Measurements from ENCODE around the gene TLE3.

The TLE3 gene

DNA sequence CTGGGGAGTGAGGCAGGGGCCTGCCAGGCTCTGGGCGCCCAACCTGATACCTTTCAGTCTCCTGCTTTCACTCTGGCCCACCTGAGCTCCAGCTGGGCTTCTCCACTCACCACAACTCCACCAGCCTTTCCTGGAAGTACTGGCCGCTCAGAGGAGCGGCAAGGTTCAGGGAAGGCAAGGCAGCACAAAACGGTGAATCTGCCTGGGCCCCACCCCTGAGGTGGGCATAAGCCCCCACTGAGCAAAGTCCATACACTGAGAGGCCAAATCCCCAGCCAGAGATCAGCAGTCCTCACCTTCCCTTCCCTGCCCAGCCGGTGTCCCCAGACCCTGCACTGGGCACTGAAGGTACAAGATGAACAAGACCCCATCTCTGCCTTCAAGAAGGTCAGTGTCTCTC is 70.7 kb downstream of the TLE3 start:
- DNase-seq: no peak

DNA sequence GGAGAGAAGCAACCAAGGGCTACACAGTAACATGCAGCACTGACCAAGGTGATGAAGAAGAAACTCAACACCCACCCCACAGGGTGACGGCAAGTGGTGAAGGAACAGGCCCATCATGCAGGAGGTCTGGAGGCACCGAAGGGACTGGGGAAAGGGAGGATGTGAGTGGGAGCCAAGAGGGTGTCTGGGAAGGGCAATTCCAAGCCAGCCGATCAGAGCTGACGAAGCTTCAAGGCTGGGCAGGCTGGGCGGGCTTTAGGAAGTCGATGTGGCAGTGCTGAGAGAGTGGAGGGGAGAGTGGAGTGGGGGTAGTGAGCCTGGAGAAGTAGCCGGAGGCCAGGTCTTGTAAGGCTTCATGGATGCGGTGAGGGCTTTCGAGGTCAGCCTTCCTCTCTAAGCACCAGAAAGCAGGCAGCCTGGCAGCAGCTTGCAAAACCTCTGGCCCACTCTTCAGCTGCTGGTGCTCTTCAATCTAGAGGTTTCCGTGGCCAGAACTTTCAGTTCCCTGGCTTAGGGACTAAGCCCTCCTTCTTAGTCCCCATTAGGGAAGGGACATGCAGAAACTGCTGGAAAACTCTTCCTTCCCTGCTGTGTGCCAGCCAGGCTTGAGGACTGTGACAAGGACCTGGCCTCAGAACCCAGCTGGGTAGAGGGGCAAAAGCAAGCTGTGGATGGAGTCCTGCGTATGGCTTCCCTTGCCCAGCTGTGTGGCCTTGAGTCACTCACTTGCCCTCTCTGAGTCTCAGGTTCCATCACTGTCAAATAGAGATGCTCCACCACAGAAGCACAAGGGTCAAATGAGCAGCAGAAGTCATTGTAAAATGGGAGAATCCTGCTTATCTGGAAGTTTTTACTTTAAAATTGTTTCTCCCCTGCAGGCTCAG is 72.1 kb downstream of the TLE3 start:
- no peak for DNase-seq

DNA sequence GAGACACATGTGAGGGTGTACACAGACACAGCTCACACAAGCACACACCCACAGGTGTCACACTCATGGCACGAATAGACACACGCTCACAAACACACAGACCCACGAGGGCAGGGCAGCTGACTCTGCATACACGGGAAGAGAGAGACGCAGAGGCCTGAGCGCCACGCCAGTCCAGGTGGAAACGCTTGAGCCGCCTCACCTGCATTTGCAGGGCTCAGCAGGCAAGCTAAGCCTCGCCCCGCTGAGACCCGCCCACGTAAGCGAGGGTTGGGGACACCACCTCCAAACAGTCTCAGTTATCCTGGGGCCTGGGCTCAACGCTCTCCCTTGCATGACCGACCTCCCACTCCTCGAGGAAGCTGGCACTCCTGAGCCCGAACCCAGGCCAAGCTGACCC is 73.2 kb downstream of the TLE3 start:
- DNase-seq: no peak

DNA sequence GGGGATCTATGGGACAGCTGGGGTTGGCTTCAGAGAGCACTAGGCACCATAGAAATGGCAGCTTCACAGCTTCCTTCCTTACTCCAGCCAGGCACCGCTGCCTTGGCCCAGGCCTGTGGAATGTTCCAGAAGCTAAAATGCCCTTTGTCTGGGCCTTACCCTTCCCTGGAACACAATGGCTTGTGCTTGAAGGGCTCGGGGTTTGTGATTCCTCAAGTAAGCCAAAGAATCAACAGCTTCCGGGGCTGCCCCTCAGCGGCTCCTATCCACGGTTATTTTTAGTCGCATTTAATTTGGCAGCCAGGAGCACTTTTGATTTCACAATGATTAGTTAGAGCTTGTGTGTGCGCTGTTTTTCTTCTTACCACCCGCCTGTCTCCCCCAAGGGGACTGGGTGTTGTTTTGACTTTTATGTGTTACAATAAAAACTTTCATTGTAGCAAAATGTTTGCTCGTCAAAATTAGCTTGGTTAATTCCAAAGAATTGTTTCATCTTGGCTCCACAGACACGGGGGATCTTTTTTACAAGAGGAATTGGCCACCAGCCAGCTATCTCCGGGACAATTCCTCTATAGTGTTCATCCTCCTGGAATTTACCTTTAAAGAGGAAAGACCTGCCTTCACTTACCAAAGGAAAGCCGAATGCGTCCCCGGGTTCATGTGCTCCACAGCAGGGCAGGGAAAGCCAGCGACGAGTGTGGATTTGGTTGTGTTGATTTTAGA is 73.8 kb downstream of the TLE3 start:
- peak; percentile 80 for DNase-seq

DNA sequence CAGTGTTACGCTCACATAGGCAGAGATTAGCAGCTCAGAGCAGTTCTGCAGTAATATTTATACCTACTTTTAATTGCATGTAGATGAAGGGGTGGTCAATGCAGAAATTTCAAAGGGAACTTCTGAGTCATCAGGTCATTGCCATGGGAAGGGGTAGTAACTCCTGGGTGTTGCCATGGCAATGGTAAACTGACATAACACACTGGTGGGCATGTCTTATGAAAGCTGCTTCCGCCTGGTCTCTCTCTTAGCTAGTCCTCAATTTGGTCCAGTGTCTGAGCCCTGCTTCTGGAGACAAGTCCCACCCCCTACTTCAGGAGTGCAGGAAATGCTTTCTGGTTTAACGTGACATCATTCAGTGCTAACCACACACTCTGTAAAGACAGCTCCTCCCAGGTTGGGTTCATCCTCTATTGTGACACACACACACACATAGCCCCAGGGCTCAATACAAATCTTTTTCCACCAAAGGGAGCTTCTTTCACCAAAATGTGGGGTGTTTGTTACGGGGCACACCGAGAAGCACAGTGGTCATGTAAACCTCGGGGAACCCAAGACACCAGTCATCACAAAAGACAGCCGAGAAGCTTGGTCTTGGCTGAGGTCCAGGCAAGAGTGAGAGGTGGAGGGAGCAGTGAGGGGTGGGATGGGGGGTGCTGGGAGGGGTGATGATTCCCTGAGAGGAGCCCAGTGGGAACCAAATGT is 74.5 kb downstream of the TLE3 start:
- DNase-seq: peak; percentile 84

DNA sequence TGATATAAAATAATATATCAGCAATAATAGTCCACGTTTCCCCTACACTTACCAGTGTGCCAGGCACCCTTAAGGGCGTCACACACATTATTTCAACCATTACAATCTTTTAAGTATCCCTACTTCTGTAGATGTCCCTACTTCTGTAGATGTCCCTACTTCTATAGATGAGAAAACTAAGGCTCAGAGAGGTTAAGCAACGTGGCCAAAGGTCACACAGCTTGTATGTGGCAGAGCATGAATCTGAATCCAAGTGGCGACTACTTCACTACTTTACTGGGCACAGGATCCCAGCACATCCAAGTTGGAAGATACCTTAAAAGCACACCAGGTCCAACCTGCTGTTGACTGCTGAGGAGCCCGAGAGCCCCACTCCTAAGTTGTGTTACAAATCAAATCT is 77.5 kb downstream of the TLE3 start:
- no peak for DNase-seq

DNA sequence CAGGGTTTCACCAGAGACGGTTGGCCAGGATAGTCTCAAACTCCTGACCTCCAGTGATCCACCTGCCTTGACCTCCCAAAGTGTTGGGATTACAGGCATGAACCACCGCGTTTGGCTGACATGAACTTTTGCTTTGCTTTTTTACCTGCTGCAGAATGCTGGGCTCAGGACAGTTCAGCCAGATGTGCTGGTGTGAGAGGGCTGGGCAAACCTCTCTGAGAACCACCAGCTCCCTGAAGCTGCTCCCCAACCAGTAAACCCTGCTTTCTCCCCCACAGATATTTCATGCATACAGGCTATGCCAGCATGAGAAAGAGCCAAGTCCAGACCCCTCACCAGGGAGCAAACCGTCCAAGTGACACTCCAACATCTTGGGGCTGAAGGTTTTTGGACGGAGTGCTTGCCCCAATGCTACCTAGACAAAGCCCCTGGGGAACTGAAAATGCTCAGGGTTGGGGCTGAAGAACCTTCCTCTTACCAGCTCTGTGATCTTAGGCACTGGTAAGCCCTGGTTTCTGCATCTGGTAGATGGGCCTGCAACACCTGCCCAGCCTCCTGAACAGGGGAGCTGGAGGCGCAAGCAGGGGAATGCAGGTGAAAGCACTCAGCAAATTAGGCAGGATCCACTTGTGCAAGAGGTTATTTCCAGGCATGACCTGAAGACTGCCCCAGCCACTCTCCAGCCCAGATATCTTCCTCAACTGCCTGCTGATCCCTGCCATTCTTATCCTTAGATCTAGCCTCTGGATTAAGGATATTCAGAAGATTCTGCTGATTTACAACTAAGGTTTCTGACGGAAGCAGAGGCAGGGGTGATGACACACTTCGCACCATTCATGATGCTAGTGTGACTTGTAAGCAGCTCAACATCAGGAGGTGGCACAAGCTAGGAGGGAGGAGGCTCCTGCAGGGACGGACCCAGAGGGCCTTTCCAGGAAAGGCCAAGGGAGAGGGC is 78.8 kb downstream of the TLE3 start:
- no peak for DNase-seq

DNA sequence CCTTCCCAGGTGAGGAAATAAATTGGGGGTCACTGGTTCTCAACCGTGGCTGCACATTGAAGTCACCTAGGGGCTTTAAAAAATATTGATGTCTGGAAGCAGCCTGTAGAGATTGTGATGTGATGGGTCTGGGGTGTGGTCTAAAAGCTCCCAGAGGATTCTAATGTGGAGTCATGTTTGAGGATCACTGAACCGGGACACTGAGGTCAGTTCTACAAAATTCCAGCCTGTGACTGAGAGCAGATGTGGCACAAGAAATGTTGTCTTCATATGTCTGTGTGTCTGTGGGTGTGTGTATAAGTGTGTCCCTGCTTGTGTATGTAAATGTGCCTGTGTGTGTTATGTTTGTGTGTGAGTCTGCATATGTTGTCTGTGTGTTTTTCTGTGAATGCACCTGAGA is 79.9 kb downstream of the TLE3 start:
- no peak for DNase-seq

DNA sequence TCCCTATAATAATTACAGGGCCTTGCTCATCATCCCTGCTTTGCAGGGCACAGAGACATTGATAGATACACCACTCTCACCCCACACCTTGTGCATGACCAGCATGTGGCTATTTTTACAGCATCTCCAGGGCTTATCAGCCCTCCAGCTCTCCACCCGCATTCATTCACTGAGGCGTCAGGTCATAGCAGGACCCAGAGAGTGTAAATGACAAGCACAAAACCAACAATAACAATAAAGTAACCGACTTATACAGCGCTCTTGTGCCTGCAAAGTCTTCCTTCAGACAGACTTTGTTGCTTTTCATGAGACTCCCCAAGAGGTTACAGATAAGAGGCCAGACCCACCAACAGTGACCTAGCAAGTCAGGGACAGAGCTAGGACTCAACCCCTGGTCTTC is 80.7 kb downstream of the TLE3 start:
- DNase-seq: no peak

DNA sequence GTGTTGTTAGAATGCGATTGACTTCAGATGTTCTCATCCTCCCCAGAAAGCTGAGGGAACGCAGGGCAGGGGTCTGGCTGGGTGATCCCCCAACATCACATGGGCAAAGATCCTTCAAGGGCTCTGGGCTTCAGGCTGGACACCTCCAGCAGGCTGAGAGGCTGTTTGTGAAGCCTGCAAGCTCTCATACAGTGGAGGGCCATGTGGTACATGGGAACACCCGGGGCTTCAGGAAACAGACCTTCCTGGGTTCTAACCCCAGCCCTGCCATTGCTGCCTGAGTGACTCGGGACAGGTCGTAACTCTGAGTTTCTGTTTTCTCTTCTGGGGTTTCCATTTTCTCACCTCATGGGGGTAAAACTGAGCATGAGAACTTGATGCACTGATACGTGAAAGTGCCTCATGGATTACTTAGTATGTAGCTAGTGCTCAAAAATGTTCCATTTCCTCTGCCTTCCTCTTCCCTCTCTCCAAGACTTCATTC is 81.2 kb downstream of the TLE3 start:
- no peak for DNase-seq

DNA sequence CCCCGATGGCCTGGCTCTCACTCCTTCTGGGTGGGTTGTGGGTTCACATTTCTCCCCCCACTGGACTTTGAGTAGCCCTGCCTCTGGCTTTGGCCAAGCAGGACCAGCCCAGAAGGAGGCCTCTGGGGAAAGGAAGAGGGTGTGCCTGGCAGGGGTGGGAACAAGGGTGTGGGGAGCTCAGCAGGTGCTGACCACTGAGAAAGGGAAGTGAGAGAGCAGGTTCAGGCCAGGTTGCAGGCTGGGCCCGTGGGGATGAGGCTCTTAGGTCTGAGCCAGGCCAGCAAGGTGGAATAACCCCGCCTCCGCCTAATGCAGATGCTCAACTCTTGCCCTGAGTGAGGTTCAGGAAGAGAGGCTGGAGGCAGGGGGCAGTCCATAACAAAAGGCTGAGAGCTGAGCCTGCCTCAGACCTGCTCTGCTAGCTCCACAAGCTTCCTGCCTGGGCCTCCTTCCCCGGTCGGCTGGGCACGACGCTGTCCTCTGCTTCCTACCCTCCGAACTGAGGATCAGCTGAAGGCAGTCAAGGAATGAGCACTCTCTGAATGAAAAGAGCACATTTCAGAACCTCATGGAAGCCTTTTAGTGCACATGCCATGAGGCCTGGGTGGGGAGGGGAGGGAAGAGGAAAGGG is 82.7 kb downstream of the TLE3 start:
- DNase-seq: no peak

DNA sequence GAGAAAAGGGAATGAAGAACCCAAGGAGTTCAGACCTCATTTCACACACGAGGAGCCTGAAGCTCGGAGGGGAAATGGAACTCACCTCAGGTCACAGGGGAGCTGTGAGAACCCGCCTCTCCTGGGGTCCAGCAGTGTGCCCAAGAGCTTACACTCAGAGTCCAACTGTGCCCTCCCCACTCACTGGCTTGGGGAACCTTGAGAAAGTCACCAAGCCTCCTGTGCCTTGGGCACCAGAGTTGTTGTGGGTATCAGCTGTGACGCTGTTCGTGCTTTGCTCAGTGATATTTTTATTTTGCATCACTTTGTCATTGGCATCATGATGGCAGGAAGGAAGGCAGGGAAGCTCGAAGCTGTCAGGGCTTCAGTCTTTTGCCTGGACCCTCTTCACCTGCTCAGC is 83.4 kb downstream of the TLE3 start:
- no peak for DNase-seq

DNA sequence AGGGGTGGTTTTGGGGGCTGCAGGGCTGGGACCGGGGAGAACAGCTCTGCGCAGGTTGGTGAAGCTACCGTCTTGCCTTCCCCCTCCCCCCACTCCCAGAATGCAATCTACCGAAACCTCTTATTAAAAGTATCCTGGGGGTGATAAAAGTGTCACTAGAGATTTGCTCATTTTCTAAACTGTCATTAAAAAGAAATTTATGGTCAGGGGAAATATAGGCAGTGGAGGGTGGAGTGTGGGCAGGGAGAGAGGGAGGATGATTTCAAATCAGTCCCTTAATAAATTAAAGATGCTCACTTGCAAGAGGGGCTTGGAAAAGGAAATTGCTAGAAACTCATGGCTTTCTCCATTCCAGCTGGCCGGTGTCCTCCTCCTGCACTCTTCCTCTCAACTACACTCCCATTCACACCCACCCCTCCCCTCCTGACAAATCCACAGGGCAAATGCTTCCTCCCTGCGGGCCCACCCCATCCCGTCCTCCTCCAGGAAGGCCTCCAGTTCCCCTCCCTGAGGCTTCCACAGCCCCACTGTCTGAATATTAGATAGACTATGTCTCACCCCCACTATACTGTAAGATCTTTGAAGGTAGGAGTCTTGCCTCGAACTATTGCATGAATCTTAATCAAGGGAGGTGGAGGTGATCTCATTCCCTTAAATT is 83.9 kb downstream of the TLE3 start:
- DNase-seq: no peak

DNA sequence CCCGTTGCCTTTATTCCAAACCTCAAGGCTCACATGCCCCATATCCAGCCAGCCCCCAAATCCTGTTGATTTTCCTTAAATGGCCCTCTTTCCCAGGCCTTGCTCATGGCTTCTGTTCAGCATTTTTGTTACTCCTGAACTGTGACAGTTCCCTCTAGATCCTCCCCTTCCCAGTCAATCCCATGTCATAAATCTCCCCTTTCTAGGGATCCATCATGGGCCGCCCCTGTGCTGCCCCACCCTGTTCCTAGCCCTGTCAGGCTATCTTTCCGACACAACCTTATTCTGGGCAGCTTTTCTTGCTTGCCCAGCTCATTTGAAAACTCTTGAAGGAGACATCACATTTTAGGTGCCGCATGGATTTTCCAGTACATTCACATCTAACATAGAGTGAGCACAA is 84.8 kb downstream of the TLE3 start:
- no peak for DNase-seq

DNA sequence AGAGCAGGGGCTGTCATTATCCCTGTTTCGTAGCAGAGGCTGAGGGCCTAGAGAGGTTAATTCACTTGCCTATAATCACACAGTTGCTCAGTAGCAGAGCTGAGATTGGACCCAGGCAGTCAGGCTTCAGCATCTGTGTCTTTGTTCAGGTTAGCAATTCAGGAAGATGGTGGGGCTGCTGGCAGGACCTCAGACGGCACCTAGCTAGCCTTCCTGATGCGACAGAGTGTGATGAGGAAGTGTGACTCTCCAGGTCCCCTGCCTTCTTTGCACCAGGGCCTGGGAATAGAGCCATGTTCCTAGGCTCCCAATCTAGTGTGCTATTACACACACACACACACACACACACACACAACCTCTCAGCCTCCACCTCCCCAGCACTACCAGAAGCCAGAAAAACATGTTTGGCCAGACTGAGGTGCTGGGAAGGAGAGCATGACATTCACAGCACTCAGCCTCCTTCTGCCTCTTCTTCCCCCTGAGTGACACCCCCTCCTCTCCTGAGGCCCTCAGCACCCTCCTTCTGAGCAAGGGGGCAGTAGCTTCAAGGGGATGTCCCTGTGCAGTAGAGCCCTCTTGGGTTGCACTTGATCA is 88.9 kb downstream of the TLE3 start:
- no peak for DNase-seq

DNA sequence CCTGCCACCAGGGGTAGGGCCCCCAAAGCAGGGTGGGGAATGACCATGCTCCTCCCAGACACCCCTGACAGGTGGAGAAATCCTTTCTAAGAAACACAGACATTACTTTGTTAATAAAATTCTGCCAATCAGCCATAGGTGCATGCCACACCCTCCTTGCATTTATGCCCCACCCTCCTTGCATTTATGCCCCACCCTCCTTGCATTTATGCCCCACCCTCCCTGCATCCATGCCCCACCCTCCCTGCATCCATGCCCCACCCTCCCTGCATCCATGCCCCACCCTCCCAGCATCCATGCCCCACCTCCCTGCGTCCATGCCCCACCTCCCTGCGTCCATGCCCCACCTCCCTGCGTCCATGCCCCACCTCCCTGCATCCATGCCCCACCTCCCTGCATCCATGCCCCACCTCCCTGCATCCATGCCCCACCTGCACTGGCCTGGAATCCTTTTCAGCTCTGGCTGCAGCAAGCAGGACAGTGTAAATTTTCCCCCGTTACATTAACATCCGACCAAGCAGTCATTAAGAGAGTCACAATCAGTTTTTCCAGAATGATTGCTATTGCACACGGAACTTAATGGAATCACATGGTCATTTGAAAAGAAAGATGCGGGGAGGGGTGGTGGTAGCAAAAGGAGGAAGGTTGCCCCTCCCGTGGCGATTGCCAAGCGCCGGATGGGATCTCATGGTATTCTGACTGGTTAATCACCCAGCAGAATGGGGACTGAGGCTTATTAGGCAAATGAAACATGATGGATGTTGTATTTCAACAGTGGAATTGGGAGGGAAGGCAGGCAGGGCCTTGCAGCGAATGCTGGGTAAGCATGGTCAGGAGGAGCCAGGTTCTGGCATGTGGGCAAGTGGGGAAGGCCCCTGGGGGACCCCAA is 91.2 kb downstream of the TLE3 start:
- DNase-seq: no peak

DNA sequence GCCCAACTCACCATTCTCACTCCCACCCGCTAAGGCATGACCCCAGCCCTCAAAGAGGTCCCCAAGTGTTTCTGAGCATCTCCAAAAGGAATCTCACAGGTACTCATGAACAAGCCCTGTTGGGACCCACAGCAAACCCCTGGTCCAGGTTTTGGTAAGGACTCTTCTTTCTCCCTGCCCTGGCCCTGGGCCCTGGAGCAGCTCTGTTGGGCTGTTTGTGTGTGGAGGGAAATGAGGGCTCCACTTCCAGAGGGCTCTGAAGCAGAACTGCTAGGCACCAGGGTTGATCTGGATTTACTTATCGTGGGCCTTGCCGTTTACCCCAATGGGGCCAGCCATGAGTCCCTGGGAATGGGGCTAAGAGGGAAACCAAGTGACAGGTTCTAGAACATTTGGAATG is 92.9 kb downstream of the TLE3 start:
- DNase-seq: no peak

DNA sequence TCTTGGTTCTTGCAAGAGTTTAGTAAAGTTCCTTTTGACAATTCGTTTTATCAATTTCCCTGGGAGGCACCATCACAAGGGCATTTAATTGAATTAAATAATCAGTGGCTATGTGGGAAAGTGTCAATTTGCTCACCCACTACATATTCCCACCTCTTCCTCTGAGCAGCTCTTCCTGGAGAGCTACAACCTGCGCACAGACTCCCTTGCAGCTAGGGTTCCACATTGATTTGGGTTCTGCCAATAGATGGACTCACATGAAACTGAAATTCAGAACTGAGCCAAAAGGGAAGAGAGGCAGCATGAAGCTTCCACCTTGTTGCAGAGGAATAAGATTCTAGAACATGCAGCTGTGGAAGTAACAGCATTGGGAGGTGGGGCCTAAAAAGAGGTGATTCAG is 94.8 kb downstream of the TLE3 start:
- no peak for DNase-seq

DNA sequence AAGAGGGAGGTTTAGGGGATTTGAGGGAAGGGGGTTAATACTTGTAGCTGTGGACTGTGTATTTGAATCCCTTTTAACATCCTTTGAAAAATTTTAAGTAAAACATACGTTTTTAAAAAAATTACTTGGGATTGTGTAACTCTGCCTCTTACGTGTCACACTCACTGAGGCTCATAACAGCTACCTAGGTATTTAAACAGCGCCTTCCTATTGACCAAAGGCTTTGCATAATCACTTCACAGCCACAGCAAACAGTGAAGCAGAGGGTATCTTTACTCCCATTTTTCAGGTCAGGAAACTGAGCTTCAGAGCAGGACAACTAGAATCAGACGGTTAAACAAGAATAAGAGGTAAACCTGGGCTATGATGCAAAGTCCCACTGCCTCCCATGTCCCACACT is 95.9 kb downstream of the TLE3 start:
- DNase-seq: no peak
